ENCODE measurements around the gene NR2E1. TPM values are rescaled to one million over a fixed set of nuclear protein-coding genes. Genes with fewer than 3 reads are reported as not detected.

Gene NR2E1
- total and polyA plus RNA-seq, 8 donors, result not detected

DNA sequence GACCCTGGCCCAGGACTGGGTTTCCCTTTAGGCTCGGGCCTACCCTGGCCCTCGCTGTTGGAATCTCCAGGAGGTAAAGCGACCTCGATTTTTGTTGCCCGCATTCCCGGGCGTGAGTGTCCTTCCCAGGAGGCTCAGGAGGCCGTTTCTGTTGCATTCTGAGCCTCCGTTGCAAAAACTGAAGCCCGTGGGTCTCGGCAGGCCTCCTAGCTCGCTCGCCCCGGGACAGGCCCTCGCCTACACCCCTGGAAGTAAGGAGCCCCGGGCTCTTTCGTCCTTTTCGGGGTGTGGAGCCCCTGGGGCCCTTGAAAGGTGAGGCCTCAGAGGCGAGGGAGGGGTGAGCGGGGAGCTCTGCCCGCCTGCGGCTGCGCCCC lies 2.3 kb downstream of the NR2E1 start:
- intact Hi-C loops (cut with DNase I; ENCODE audit: low total_unique reads), result no loop called here

GRCh38 chr6:108168501-108169463 lies 3.0 kb downstream of the NR2E1 start:
- WGBS, 5 donors, result 2 to 8% (median 5%) methylated on average over 30 to 63 of the region's 63 CpGs
- peak; percentile 42 to 75 for DNase-seq
- peak overlapping the region; percentile 11 to 45 (median 16) for H3K4me3 ChIP-seq
- H3K27ac ChIP-seq, result no peak overlapping the region
- no peaks in the 10 kb centered on the region for H3K36me3 ChIP-seq
- H3K9me3 ChIP-seq, result peaks cover 0 to 8% (median 0%) of the 10 kb centered on the region in 4 donors
- intact Hi-C loops (cut with DNase I; ENCODE audit: low total_unique reads), result no loop called here
- H3K4me1 ChIP-seq, result peaks cover 47 to 75% (median 65%) of the 10 kb centered on the region in 4 donors
- TF ChIP-seq POLR2AphosphoS5 (IDR thresholded peaks at IDR 0.05) (no peak), CTCF (IDR thresholded peaks at IDR 0.05) (peak in 1 of 7 experiments; percentile 14), EP300 (IDR thresholded peaks at IDR 0.05) (no peak)
- H3K27me3 ChIP-seq, result peaks cover 60 to 100% (median 90%) of the 10 kb centered on the region in 3 donors

More for the DNA sequence above, 2.3 kb downstream of the NR2E1 start:
- 13 to 26% (median 18%) methylated on average over 18 to 23 of the region's 23 CpGs for WGBS, 5 donors
- peaks cover 63 to 100% (median 94%) of the 10 kb centered on the region in 3 donors for H3K27me3 ChIP-seq
- H3K4me1 ChIP-seq, result peaks cover 47 to 81% (median 65%) of the 10 kb centered on the region in 4 donors
- no peaks in the 10 kb centered on the region for H3K36me3 ChIP-seq
- peak overlapping the region; percentile 11 to 45 (median 16) for H3K4me3 ChIP-seq
- H3K27ac ChIP-seq, result no peak overlapping the region
- TF ChIP-seq CTCF (IDR thresholded peaks at IDR 0.05), result no peak
- TF ChIP-seq POLR2A (IDR thresholded peaks at IDR 0.05), result no peak
- no peak for TF ChIP-seq EP300 (IDR thresholded peaks at IDR 0.05)
- H3K9me3 ChIP-seq, result peaks cover 0 to 8% (median 0%) of the 10 kb centered on the region in 4 donors
- DNase-seq, result no peak

- peaks cover 59 to 100% (median 90%) of the 10 kb centered on the region in 3 donors for H3K27me3 ChIP-seq
- H3K9me3 ChIP-seq, result peaks cover 0 to 8% (median 3%) of the 10 kb centered on the region in 4 donors
- H3K4me1 ChIP-seq, result peaks cover 43 to 71% (median 61%) of the 10 kb centered on the region in 4 donors
- DNase-seq, result no peak
- no peak overlapping the region for H3K27ac ChIP-seq
- WGBS, 5 donors, result 5 to 12% (median 10%) methylated on average over 39 to 55 of the region's 55 CpGs
- H3K4me3 ChIP-seq, result peak overlapping the region in 2 of 4 donors; percentile 15 to 45
- intact Hi-C loops (cut with DNase I; ENCODE audit: low total_unique reads), result no loop called here
- TF ChIP-seq POLR2AphosphoS5 (IDR thresholded peaks at IDR 0.05) (no peak), EP300 (IDR thresholded peaks at IDR 0.05) (no peak), CTCF (IDR thresholded peaks at IDR 0.05) (no peak), POLR2A (IDR thresholded peaks at IDR 0.05) (no peak)
- no peaks in the 10 kb centered on the region for H3K36me3 ChIP-seq
Observed at GRCh38 chr6:108169464-108170331, 3.9 kb downstream of the NR2E1 start.

All from stomach (tissue), 9 donors.